ENCODE data around the gene CRNKL1.

Gene CRNKL1

DNA sequence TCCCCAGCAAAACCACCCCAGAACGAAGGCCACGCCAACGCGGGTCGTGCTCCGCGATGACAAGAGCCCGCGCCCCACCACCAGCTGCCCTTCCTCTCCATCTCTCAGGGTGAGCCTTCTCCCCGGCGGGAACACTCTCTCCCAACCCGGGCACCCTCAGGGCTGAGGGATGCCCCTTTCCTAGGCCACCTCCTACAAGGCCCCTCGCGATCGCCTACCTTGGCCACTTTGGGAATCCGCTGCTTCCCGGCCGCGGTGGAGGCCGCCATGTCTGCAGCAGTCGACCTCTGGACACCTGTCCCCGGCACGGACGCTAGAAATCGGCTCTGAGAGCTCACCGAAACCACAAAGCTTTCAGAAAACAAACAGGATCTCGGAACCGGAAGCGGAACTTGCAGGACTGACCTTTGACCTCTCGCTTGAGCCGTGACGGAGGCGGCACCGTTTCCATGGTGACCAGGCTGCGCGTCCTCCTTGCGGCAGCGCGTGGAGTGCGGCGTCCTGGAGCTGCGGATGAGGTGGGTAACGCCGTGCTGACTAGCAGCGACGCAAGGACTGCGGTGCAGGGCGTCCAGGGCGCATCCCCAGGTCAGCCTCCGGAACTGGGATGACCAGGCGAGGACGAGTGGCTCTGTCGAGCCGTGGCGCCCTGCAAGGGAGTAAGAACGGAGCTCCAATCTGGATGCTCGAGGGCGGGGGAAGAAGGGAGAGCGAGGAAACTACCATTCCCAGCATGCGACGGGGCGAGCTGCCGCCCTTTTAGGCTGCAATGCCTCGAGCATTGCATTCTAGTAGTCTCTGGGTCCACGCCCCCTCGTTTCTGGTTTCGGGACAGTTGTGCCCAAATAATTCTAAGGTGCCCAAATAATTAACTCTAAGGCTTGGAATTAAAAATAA lies at the start of gene CRNKL1, which contains the start of gene CFAP61:
Gene CRNKL1, minus strand, starts transcription at position 393 of the 897 bp plus-strand sequence. Its CDS starts 124 bp downstream, at position 269.
Gene CFAP61, plus strand, starts transcription at position 459 of the 897 bp plus-strand sequence. CDS start 4,122 bp downstream, outside the sequence.
- peak; percentile 92 to 94 for DNase-seq (ENCODE audit: low read depth in 2 of 2)

DNA sequence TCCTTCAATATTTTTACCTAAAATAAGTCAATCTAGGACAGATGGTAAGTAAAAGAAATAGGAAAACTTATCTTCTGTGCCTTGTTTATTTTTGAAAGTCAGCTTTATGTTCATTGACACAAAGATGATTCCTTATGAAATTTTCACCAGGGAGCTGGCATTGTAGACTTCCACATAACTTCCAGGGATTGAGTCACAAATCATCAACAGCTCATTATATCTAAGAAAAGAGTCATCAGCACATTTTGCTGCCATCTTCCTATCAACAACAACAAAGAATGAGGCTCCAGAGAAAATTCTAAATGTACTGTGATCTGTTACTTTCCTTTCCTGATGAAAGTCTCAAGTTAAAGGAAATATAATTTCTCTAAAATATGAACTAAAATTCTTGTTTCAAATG lies 48.6 kb upstream of the CRNKL1 start:
- no peak for DNase-seq (ENCODE audit: low read depth in 2 of 2)

DNA sequence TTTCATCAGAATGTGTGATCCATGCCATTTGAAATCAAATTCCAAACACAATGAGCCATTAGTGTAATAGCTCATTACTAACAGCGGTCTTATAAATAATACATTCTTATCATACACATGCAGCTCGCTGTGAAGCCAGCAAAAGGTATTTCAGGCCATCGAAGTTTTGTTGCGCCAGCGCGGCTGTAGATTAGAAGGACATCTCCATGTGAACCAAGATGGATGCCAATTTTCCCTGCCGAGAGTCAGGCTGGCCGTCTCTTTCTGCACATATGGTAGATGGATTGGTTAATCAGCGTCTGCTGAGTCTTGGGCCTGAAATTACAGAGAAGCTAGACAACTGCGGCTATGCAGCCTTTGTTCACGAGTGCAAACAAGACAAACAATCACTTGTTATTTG lies 44.2 kb upstream of the CRNKL1 start:
- no peak for DNase-seq (ENCODE audit: low read depth in 2 of 2)

DNA sequence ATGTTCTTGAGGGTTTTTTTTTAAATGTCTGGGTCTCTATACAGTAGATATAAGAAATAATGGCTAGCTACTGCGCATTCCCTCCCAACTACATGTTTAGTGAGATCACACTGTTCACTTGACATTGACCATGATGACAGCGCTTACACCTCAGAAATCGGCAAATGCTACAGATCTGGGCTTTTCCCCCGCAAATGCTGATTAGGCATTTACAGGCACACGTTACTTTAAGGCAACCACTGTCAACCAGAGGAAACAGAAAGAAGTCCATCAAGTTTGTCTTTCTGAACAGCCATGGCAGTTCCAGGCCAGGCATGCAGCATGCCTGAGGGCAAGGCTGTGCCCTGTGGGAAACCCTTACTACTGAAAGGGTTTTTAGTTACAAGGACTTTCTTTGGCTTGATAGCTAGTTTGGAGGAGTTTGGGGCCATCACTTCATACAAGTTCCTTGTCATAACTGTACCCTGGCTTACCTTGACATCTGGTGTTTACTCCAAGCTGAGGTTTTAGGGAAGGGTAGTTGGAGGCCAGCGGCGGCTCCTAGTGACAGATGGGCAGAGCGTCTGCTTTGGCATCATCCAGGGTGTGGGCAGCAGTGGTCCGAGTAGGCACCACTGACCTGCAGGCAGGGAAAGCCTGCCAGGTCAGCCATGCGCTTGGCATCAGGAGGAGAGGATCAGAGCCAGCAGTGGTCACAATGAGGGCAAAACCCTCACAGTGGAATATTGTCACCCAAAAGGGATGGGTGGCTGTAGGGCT lies 43.0 kb upstream of the CRNKL1 start:
- DNase-seq (ENCODE audit: low read depth in 2 of 2): no peak

DNA sequence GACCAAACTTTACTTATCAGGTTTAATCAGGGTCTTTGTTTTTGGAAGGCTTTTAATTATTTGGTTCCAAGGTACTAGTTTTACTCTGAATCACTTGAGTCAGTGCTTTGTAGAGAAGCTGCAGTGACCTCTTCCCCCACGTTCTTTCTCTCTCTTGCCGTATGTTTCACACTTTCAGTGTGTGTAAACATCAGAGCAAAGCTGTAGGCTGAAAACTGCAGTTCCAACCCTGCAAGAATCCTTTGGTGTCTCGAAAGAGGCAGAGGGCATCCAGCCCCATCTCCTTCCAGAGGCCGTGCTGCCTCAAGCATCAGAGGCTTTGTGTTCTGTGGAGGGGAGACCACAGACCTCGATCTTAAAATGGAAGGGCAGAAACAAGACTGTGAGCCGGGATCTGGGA lies 42.1 kb upstream of the CRNKL1 start:
- DNase-seq (ENCODE audit: low read depth in 2 of 2): no peak

DNA sequence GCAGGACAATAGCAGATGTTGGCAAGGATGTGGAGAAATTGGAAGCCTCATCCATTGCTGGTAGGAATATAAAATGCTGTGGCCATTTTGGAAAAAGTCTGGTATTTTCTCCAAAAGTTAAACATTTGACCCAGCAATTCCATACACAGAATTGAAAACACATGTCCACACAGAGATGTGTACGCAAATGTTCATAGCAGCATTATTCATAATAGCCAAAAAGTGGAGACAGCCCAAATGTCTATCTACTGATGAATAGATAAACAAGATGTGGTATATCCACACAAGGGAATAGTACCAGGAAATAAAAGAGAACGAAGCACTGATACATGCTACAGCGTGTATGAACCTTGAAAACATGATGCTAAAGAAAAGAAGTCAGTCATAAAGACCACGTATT lies 40.6 kb upstream of the CRNKL1 start:
- DNase-seq (ENCODE audit: low read depth in 2 of 2): no peak

DNA sequence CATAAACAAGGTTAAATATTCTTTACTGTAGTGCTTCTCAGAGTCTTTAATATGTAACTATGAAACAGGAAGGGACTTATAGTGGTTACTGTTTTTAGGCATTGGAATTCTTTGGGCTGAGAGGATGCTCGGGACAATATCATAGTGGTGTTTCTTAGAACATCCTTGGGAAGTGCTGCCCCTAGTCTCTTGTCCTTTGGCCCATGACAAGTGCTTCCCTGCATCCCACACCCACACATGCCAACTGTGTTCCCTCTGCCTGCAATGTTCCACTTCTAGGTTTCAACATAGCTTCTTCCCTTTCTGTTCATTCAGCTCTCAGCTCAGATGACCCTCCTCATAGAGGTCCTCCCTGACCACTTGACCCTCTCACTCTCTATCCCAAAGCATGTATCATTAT lies 37.7 kb upstream of the CRNKL1 start:
- no peak for DNase-seq (ENCODE audit: low read depth in 2 of 2)

DNA sequence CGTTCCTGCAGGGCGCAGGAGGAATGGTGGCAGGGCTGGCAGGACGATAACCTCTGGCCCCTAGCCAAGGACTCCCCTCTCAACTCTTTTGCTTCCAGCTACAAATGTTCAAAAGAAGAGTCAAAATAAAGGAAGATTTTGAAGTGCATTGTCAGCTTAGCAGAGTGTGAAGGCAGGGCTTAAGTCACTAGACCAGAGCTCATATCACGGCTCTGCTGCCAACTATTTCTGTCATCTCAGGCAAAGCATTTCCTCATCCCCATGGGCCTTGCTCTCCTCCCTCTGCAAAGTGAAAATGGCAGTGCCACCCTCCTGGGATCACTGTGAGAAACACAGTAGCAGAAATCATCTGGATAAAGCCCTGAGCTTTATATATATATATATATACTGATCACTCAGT lies 36.8 kb upstream of the CRNKL1 start:
- DNase-seq (ENCODE audit: low read depth in 2 of 2): no peak

DNA sequence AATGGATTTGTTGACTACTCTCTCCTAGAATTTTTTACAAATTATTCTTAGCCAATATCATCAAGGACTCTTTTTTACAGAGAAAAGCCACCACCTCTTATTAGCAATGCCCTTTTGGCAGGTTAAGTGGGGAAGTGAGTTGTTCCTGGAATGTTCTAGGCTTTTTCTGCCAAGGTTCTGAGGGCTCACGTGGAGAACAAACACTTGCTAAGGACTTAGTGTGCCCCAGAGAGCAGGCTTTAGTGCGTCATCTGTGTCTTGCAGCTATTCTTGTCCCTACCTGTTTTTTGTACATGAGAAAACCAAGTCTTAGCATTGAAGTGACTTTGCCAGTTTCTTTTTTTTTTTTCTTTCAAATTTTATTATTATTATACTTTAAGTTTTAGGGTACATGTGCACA lies 33.5 kb upstream of the CRNKL1 start:
- no peak for DNase-seq (ENCODE audit: low read depth in 2 of 2)

DNA sequence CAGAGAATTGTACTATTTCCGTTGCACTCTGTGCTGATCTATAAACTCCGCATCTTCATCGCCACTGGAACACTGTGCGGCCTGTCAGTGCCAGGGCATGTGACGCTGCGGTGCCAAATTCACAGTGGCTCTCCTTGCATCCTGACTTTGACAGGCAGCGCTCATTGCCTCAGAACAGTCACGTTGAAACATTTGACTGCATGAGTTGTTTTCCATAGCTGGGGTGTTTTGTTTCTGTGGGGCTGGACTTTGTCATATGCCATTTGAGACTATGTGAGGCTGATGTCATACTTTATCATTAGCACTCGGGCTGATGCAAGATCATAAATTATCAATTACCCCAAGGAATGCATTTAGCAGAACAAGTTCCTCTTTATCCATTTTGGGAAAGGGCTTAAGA lies 32.8 kb upstream of the CRNKL1 start:
- DNase-seq (ENCODE audit: low read depth in 2 of 2): no peak

DNA sequence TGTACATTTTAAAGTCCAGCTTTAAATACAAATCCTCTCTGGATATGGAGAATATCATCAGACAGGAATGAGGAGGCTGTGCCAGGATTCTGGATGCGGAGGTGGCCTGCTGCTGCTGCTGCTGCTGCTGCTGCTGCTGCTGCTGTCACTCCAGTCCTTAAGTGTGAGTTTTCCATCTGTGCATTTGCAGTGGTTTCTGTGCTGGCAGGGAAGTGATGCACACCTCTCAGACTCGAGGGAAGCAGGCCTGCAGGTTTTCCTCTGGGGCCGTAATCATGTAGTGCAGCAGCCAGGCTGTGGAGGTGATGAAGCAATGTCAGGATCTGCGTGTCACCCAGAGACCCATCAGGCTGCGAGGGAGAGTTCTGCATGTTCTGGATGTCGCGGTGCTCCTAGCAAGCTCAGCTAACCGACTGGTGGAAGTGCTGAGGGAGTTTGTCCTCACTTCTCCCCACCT lies 32.1 kb upstream of the CRNKL1 start:
- no peak for DNase-seq (ENCODE audit: low read depth in 2 of 2)

DNA sequence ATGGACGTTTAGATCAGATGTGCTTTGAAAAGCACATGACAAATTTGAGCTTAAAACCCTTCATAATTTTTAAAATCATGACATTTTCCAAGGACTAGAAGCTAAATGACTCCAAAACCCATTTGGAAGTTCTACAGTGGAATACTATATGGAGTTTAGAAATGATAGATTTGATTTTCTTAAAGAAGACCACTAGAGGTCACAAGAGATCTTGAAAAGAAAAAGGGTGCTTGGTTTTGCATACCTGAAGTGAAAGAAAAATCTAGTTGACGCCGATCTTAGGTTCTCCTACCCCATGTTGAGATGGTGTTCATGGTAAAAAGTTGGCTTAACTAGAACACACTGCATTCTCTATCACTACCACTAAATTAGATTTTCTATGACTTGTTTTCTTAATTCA lies 31.5 kb upstream of the CRNKL1 start:
- DNase-seq (ENCODE audit: low read depth in 2 of 2): no peak

DNA sequence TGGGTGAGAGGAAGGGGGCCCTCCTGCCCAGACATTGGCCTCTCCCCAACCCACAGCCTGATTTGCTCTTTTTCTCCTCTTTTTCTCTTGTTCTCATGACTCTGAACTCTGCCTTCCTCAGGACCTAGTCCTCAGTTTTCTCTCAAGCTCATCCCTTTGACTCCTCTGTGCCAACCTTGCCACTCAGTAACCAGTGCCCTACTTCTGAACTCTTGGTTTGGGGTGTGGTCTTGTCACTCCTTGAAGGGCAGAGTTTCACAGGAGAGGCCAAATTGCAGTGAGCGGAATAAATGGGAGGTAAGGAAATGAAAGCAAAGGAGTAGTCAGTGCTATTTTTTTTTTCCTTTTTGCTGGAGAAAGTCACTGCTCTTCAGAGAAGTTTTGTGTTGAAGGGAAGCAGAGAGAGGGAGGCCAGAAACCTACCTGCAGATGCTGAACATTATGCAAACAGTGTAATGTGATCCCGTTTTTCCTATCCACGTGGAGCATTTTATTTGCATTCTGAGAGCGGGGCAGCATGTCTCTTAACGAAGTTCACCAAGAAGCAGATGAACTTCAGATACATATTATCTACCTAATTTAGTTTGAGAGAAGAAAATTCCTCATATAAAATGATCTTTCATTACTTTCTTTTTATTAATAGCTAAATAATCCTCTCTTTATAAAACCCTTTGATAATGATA lies 27.0 kb upstream of the CRNKL1 start:
- DNase-seq (ENCODE audit: low read depth in 2 of 2): no peak

DNA sequence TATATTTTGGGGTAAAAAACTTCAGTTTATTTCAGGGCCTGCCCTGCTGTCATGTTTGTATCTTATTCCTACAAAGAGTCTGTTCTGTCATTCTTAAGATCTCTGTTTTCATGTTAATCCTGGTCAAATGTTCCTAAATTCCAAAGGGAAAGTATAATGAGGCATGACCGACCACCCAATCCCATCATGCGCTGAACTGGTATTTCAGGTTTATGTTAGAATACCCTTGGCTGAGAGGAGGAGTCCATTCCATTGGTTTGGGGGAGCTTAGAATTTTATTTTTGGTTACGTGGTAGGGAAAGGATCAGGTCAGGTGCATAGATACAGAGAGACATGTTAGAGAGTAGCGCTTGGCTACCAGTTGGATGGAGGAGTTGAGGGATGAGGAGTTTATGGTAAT lies 25.8 kb upstream of the CRNKL1 start:
- DNase-seq (ENCODE audit: low read depth in 2 of 2): no peak

DNA sequence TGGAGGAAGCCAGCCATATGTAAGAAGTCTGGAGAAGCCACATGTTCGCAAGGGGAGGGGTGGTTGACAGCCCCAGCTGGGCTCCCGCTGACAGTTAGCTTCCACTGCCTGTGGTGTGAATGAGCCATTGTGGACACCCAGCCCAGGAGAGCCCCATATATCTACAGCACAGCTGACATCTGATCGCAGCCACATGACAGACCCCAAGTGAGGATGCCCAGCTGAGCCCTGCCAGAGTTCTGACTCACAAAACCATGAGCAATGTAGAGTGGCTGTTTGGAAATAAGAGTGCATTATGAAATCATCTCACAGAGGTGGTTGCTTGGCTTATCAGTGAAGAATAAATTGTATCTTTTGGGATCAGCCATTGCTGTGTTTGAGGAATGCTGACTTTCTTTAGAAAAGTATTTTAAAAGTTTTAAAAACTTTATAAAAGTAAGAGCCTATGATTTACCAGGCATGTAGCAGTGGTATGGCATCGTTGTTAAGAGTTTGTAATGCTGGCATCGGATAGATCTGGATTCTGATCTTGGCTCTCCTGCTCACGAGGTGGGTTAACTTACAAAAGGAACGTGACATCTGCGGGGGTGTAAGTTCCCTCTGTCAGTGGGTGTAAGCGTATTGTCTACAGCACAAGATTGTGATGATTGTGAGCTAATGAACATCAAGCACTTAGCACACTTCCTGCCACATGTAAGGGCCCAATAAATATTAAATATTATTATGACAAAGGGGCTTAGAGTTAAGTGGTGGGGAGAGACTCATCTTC lies 24.2 kb upstream of the CRNKL1 start:
- no peak for DNase-seq (ENCODE audit: low read depth in 2 of 2)

DNA sequence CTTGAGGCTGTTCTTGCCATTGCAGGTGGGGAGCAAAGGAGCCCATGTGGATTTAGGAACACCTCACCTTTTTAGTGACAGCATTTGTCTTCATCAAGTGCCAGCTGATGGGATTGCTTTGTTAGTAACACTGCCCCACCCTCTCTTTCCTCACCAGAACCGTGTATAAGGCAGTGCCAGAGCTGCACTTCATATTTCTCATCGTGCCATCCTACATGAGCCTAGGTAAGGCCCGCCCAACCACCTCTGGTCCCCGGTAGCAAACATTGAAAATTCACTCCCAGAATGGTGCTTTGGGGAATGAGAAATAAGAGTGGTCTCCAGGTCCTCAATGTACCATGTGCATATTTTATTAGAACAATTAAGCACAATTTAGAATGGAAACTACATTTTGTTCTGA lies 22.8 kb upstream of the CRNKL1 start:
- DNase-seq (ENCODE audit: low read depth in 2 of 2): no peak

DNA sequence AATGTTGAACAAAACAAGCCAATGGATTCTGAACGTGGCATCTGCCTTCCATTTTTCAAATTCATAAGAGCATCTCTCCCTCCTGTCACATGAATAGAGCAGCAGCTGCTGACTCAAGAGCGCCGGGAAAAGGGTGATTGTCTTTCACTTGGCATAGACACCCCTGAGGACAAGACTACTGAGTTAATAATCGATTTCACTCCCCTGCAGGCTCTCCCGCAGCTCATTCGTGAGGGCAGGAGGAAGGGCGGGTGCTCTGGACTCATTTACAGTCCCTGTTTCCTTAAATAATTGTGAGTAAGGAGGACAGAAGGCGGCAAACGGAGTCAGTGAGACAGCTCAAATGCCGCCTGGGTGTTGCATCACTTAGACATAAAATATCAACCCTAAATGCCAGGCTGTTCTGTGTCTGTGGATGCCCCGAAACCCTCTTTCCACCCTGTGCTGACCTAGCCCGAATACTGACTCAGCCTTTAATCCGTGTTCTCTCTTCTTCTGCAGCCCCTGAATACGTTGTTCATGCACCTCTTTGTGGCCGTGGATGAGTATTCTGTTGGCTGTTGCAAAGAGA lies 21.6 kb upstream of the CRNKL1 start:
- DNase-seq (ENCODE audit: low read depth in 2 of 2): no peak

DNA sequence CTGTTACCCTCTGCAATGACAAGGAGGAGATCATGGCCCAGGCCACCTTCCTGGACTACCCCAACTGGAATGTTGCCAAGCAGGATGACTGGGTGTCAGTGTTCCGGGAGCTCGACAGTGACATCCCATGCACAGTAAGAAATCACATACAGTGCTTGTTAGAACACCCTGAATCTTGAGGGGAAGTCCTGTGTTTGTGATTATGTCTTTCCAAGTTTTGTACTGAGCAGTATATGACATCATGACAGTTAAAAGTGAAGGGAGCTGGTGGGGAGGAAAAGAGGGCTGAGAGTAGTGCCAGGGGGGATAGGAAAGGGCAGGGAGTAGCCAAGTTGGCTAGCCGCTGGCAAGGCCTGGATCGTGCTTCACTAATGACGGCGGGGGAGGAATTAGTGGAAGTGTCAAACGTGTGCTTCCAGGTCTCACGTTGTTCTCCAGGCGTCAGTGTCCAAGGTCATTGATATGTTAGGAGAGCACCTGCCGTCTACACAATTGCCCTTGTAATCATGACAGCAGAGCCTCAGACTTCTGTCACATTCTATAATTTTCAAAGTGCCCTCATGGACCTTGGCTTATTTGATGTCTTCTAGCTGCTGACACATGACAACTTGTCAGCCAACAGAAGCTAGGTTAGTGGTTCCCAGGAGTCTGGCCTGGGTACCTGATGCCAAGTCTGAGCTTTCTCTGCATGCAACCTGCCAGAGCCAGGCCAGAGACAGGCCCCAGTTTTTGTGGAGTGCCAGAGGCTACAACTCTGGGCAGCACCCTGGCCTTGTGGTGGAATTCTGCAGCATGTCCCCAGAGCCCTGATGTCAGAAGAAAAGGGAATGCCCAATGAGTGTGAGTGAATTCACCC lies 18.8 kb upstream of the CRNKL1 start:
- no peak for DNase-seq (ENCODE audit: low read depth in 2 of 2)

DNA sequence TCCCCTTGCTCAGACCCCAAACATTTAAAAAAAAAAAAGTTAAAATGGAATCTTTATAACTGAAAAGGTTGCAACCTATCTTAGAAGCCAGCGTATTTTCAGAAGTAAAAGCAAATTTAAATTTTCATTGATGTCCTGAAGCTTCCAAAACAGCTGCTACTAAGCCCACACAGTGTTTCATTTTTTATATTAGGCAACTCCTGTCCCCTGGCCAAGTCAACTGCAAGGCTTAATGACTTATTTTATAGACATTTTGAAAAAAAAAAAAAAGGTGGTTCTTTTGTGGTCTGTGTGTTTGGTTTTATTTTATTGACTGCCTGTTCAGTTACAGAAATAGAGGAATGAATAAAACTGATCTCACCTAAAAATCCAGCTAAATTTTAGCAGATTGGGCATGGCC lies 13.1 kb upstream of the CRNKL1 start:
- no peak for DNase-seq (ENCODE audit: low read depth in 2 of 2)

Measured in stimulated activated CD8-positive, alpha-beta memory T cell treated with anti-CD3 and anti-CD28 coated beads, Interleukin-2, amount 100 ng/mL, for 48 hours (primary cell).